Measurements from ENCODE around the gene AQP11. TPM values are rescaled to one million over a fixed set of nuclear protein-coding genes. Genes with fewer than 3 reads are reported as not detected.

The AQP11 gene
- polyA plus RNA-seq, 5 donors, result 2.0 to 3.7 (median 2.9) TPM

- DNase-seq, result no peak
Measured at GRCh38 chr11:77656362-77656761, 66.6 kb downstream of the AQP11 start.

GRCh38 chr11:77658213-77659013 is 68.7 kb downstream of the AQP11 start:
- DNase-seq, result no peak

Other genes with a start within 250 kb of the AQP11 start
- 10 to 100 TPM; 45.9 to 66.2 (median 57.3) TPM for gene PAK1, start 115.9 kb upstream of the AQP11 start, polyA plus RNA-seq (ENCODE audit: insufficient read depth in 1 of 5, insufficient read length in 5 of 5, low replicate concordance in 1 of 5)
- gene CLNS1A, start 47.8 kb downstream of the AQP11 start, polyA plus RNA-seq (ENCODE audit: insufficient read depth in 1 of 5, insufficient read length in 5 of 5, low replicate concordance in 1 of 5), result 100 to 1,000 TPM; 161 to 204 (median 181) TPM
- 10 to 100 TPM; 36.6 to 82.3 (median 79.3) TPM for gene RSF1, start 230.8 kb downstream of the AQP11 start, polyA plus RNA-seq (ENCODE audit: insufficient read depth in 1 of 5, insufficient read length in 5 of 5, low replicate concordance in 1 of 5)
- 10 to 100 TPM; 45.6 to 65.4 (median 58.9) TPM for gene AAMDC, start 231.2 kb downstream of the AQP11 start, polyA plus RNA-seq (ENCODE audit: insufficient read depth in 1 of 5, insufficient read length in 5 of 5, low replicate concordance in 1 of 5)